OCI-LY1 (cell line): ENCODE measurements around the gene LIME1.

Experiments used
- CTCF ChIP-seq: fragments of 200-600 bp; sonication (generic), shearing (Covaris generic); IDR thresholded peaks from 2 replicates; pipeline ENCODE4 v1.5.1; 2017; ENCODE audit warnings: mild to moderate bottlenecking, antibody characterized with exemption, low read length, moderate library complexity, mixed read lengths
- EZH2 ChIP-seq: fragments of 200-600 bp; sonication (generic), shearing (Covaris generic); IDR thresholded peaks from 2 replicates; pipeline ENCODE4 v1.8.0; 2017; ENCODE audit warnings: borderline replicate concordance, mixed run types, mild to moderate bottlenecking, antibody characterized with exemption, low read length, moderate library complexity, mixed read lengths

GRCh38 chr20:63771046-63771707 is 34.7 kb downstream of the LIME1 start:
- no peak for TF ChIP-seq CTCF
- no peak for TF ChIP-seq EZH2
